Liver (tissue), 3 donors: ENCODE measurements around the gene RAD9A.

Experiments
- ATF3 ChIP-seq: IDR thresholded peaks from 2 replicates; pipeline ENCODE4 v1.6.1; 2016; ENCODE audit warnings: antibody characterized with exemption
- CTCF ChIP-seq: fragments of 150-350 bp; IDR thresholded peaks from 2 replicates; pipeline ENCODE4 v1.5.1; 2017; ENCODE audit warnings: improper control_type of control experiment, low read depth, low read length; ENCODE audit not compliant: missing input control
- EGR1 ChIP-seq, 2 donors: IDR thresholded peaks; 2 replicates each; pipeline ENCODE4 v1.6.1; 2016 to 2018; ENCODE audit warnings: antibody characterized with exemption in 2 of 2, low read depth in 2 of 2
- FOXA1 ChIP-seq: IDR thresholded peaks from 2 replicates; pipeline ENCODE4 v1.6.1; 2016; ENCODE audit warnings: antibody characterized with exemption
- JUND ChIP-seq, 2 donors: IDR thresholded peaks; 2 replicates each; pipeline ENCODE4 v1.6.1; 2016; ENCODE audit warnings: antibody characterized with exemption in 2 of 2
- MAX ChIP-seq: IDR thresholded peaks from 2 replicates; pipeline ENCODE4 v1.6.1; 2016; ENCODE audit warnings: antibody characterized with exemption
- NR2F2 ChIP-seq: IDR thresholded peaks from 2 replicates; pipeline ENCODE4 v1.6.1; 2016; ENCODE audit warnings: antibody characterized with exemption
- RAD21 ChIP-seq, 2 donors: IDR thresholded peaks; 2 replicates each; pipeline ENCODE4 v1.6.1; 2016; ENCODE audit warnings: antibody characterized with exemption in 2 of 2, mild to moderate bottlenecking in 2 of 2
- REST ChIP-seq: IDR thresholded peaks from 2 replicates; pipeline ENCODE4 v1.6.1; 2016; ENCODE audit warnings: antibody characterized with exemption, mild to moderate bottlenecking
- TAF1 ChIP-seq: conservative IDR thresholded peaks from 2 replicates; pipeline ENCODE4 v1.6.1; 2016; ENCODE audit warnings: antibody characterized with exemption, mild to moderate bottlenecking
- YY1 ChIP-seq: IDR thresholded peaks from 2 replicates; pipeline ENCODE4 v1.6.1; 2016; ENCODE audit warnings: antibody characterized with exemption, mild to moderate bottlenecking
- ZBTB33 ChIP-seq: IDR thresholded peaks from 2 replicates; pipeline ENCODE4 v1.6.1; 2016; ENCODE audit warnings: antibody characterized with exemption
- donor health status: healthy.
- donor health status: healthy.

- no peak for TF ChIP-seq CTCF
- TF ChIP-seq YY1: no peak
- TF ChIP-seq EGR1 (IDR thresholded peaks at IDR 0.05; ENCODE audit: low read depth in 2 of 2): no peak
- TF ChIP-seq TAF1: no peak
- no peak for TF ChIP-seq REST
- no peak for TF ChIP-seq JUND (IDR thresholded peaks at IDR 0.05)
- TF ChIP-seq RAD21 (IDR thresholded peaks at IDR 0.05): no peak
- TF ChIP-seq ZBTB33: no peak
- no peak for TF ChIP-seq NR2F2
- no peak for TF ChIP-seq MAX
- TF ChIP-seq FOXA1: no peak
- no peak for TF ChIP-seq ATF3
Observed at GRCh38 chr11:67387069-67387468, 4.7 kb upstream of the RAD9A start.
